ENCODE results near the gene TRIM73.
"Not testable (repeated sequence)": the region's sequence is repeated elsewhere in the genome, so short reads cannot be mapped to it uniquely, and the experiment has no call there.

The TRIM73 gene

GRCh38 chr7:75395329-75395728, at the start of gene TRIM73:
TSS of gene TRIM73 (plus strand) at chr7:75395629. CDS start at chr7:75398934, 3,305 bp downstream.
- H3K4me1 ChIP-seq (ENCODE audit: control insufficient read depth, insufficient read depth, low read length); H3K27me3 ChIP-seq (ENCODE audit: control insufficient read depth, insufficient read depth, low read length); H3K36me3 ChIP-seq (ENCODE audit: control insufficient read depth, insufficient read depth, low read length); H3K27ac ChIP-seq (ENCODE audit: low read depth, low read length); H3K9ac ChIP-seq (ENCODE audit: low read length); H3K4me3 ChIP-seq (ENCODE audit: low read length): not testable (repeated sequence)

- not testable (repeated sequence) for H3K27me3 ChIP-seq (ENCODE audit: control insufficient read depth, insufficient read depth, low read length); H3K36me3 ChIP-seq (ENCODE audit: control insufficient read depth, insufficient read depth, low read length); H3K4me1 ChIP-seq (ENCODE audit: control insufficient read depth, insufficient read depth, low read length); H3K4me3 ChIP-seq (ENCODE audit: low read length); H3K9ac ChIP-seq (ENCODE audit: low read length); H3K27ac ChIP-seq (ENCODE audit: low read depth, low read length)
Observed at GRCh38 chr7:75358671-75359541, 36.5 kb upstream of the TRIM73 start.

- not testable (repeated sequence) for H3K9ac ChIP-seq (ENCODE audit: low read length); H3K27me3 ChIP-seq (ENCODE audit: control insufficient read depth, insufficient read depth, low read length); H3K4me1 ChIP-seq (ENCODE audit: control insufficient read depth, insufficient read depth, low read length); H3K36me3 ChIP-seq (ENCODE audit: control insufficient read depth, insufficient read depth, low read length); H3K27ac ChIP-seq (ENCODE audit: low read depth, low read length); H3K4me3 ChIP-seq (ENCODE audit: low read length)
Observed at GRCh38 chr7:75359542-75359848, 35.9 kb upstream of the TRIM73 start.

- H3K36me3 ChIP-seq (ENCODE audit: control insufficient read depth, insufficient read depth, low read length); H3K27ac ChIP-seq (ENCODE audit: low read depth, low read length); H3K4me1 ChIP-seq (ENCODE audit: control insufficient read depth, insufficient read depth, low read length); H3K27me3 ChIP-seq (ENCODE audit: control insufficient read depth, insufficient read depth, low read length); H3K4me3 ChIP-seq (ENCODE audit: low read length); H3K9ac ChIP-seq (ENCODE audit: low read length): not testable (repeated sequence)
Observed at GRCh38 chr7:75364079-75364478, 31.4 kb upstream of the TRIM73 start.

- H3K4me3 ChIP-seq (ENCODE audit: low read length); H3K27ac ChIP-seq (ENCODE audit: low read depth, low read length); H3K9ac ChIP-seq (ENCODE audit: low read length); H3K36me3 ChIP-seq (ENCODE audit: control insufficient read depth, insufficient read depth, low read length); H3K27me3 ChIP-seq (ENCODE audit: control insufficient read depth, insufficient read depth, low read length); H3K4me1 ChIP-seq (ENCODE audit: control insufficient read depth, insufficient read depth, low read length): not testable (repeated sequence)
Observed at GRCh38 chr7:75366643-75367042, 28.8 kb upstream of the TRIM73 start.

GRCh38 chr7:75367313-75367712, 28.1 kb upstream of the TRIM73 start:
- H3K9ac ChIP-seq (ENCODE audit: low read length); H3K36me3 ChIP-seq (ENCODE audit: control insufficient read depth, insufficient read depth, low read length); H3K27ac ChIP-seq (ENCODE audit: low read depth, low read length); H3K27me3 ChIP-seq (ENCODE audit: control insufficient read depth, insufficient read depth, low read length); H3K4me3 ChIP-seq (ENCODE audit: low read length); H3K4me1 ChIP-seq (ENCODE audit: control insufficient read depth, insufficient read depth, low read length): not testable (repeated sequence)

GRCh38 chr7:75374144-75374518, 21.3 kb upstream of the TRIM73 start:
- H3K4me3 ChIP-seq (ENCODE audit: low read length); H3K27ac ChIP-seq (ENCODE audit: low read depth, low read length); H3K9ac ChIP-seq (ENCODE audit: low read length); H3K36me3 ChIP-seq (ENCODE audit: control insufficient read depth, insufficient read depth, low read length); H3K27me3 ChIP-seq (ENCODE audit: control insufficient read depth, insufficient read depth, low read length); H3K4me1 ChIP-seq (ENCODE audit: control insufficient read depth, insufficient read depth, low read length): not testable (repeated sequence)

GRCh38 chr7:75374519-75375317, 20.7 kb upstream of the TRIM73 start:
- not testable (repeated sequence) for H3K36me3 ChIP-seq (ENCODE audit: control insufficient read depth, insufficient read depth, low read length); H3K4me1 ChIP-seq (ENCODE audit: control insufficient read depth, insufficient read depth, low read length); H3K27me3 ChIP-seq (ENCODE audit: control insufficient read depth, insufficient read depth, low read length); H3K4me3 ChIP-seq (ENCODE audit: low read length); H3K9ac ChIP-seq (ENCODE audit: low read length); H3K27ac ChIP-seq (ENCODE audit: low read depth, low read length)

- H3K4me3 ChIP-seq (ENCODE audit: low read length); H3K27me3 ChIP-seq (ENCODE audit: control insufficient read depth, insufficient read depth, low read length); H3K36me3 ChIP-seq (ENCODE audit: control insufficient read depth, insufficient read depth, low read length); H3K4me1 ChIP-seq (ENCODE audit: control insufficient read depth, insufficient read depth, low read length); H3K27ac ChIP-seq (ENCODE audit: low read depth, low read length); H3K9ac ChIP-seq (ENCODE audit: low read length): not testable (repeated sequence)
Observed at GRCh38 chr7:75393194-75393593, 2.2 kb upstream of the TRIM73 start.

GRCh38 chr7:75397865-75398264, 2.4 kb downstream of the TRIM73 start:
- H3K9ac ChIP-seq (ENCODE audit: low read length); H3K27ac ChIP-seq (ENCODE audit: low read depth, low read length); H3K4me1 ChIP-seq (ENCODE audit: control insufficient read depth, insufficient read depth, low read length); H3K36me3 ChIP-seq (ENCODE audit: control insufficient read depth, insufficient read depth, low read length); H3K27me3 ChIP-seq (ENCODE audit: control insufficient read depth, insufficient read depth, low read length); H3K4me3 ChIP-seq (ENCODE audit: low read length): not testable (repeated sequence)

GRCh38 chr7:75398771-75399700, 3.6 kb downstream of the TRIM73 start:
- not testable (repeated sequence) for H3K36me3 ChIP-seq (ENCODE audit: control insufficient read depth, insufficient read depth, low read length); H3K27me3 ChIP-seq (ENCODE audit: control insufficient read depth, insufficient read depth, low read length); H3K27ac ChIP-seq (ENCODE audit: low read depth, low read length); H3K4me3 ChIP-seq (ENCODE audit: low read length); H3K4me1 ChIP-seq (ENCODE audit: control insufficient read depth, insufficient read depth, low read length); H3K9ac ChIP-seq (ENCODE audit: low read length)

GRCh38 chr7:75400575-75400974, 5.1 kb downstream of the TRIM73 start:
- not testable (repeated sequence) for H3K4me3 ChIP-seq (ENCODE audit: low read length); H3K27ac ChIP-seq (ENCODE audit: low read depth, low read length); H3K9ac ChIP-seq (ENCODE audit: low read length); H3K36me3 ChIP-seq (ENCODE audit: control insufficient read depth, insufficient read depth, low read length); H3K27me3 ChIP-seq (ENCODE audit: control insufficient read depth, insufficient read depth, low read length); H3K4me1 ChIP-seq (ENCODE audit: control insufficient read depth, insufficient read depth, low read length)
